Vagina (tissue), 2 donors: ENCODE results near the gene SPTSSB.

Experiments used
- POLR2A ChIP-seq, 2 donors: fragments of 450-650 bp; IDR thresholded peaks; one replicate each; pipeline ENCODE4 v1.6.1; 2017; ENCODE audit warnings: antibody characterized with exemption in 2 of 2, mild to moderate bottlenecking in 2 of 2, moderate library complexity in 2 of 2
- POLR2AphosphoS5 ChIP-seq, 2 donors: sonication (generic); formaldehyde crosslinking; IDR thresholded peaks; one replicate each; pipeline ENCODE4 v1.9.0; 2017; ENCODE audit warnings: antibody characterized with exemption in 2 of 2, mild to moderate bottlenecking in 2 of 2, low read depth in 1 of 2; ENCODE audit not compliant: insufficient read depth in 1 of 2
- TF ChIP-seq, protein P1 (sequence below), 3 experiments: fragments of 450-650 bp in 2 of 3; fragments of 200-600 bp in 1 of 3; sonication (generic) in 1 of 3; IDR thresholded peaks; one replicate each; pipeline ENCODE4 v1.5.1; 2017 to 2019; ENCODE audit warnings: antibody characterized with exemption in 3 of 3, mild to moderate bottlenecking in 2 of 3, moderate library complexity in 2 of 3

DNA sequence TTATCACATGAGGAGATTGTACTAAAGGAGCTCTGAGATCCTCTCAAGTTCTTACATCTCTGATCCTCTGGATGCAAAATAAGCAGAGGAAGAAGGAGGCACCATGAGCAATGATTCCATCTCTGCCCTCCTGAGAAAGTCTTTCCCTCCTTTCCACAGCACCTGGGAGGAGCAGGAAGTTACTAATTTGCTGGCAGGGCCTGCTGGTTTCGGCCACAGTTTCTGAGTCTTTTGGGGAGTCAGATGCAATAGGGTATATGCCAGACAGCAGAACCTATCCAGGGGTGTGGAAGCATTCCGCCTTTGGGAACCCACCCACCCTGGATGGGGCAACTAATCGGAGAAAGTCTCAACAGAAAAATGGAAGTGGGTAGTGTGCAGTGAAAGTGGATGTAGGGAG, 38.5 kb upstream of the SPTSSB start:
- TF ChIP-seq, protein P1, sequence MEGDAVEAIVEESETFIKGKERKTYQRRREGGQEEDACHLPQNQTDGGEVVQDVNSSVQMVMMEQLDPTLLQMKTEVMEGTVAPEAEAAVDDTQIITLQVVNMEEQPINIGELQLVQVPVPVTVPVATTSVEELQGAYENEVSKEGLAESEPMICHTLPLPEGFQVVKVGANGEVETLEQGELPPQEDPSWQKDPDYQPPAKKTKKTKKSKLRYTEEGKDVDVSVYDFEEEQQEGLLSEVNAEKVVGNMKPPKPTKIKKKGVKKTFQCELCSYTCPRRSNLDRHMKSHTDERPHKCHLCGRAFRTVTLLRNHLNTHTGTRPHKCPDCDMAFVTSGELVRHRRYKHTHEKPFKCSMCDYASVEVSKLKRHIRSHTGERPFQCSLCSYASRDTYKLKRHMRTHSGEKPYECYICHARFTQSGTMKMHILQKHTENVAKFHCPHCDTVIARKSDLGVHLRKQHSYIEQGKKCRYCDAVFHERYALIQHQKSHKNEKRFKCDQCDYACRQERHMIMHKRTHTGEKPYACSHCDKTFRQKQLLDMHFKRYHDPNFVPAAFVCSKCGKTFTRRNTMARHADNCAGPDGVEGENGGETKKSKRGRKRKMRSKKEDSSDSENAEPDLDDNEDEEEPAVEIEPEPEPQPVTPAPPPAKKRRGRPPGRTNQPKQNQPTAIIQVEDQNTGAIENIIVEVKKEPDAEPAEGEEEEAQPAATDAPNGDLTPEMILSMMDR (IDR thresholded peaks at IDR 0.05) = no peak
- no peak for TF ChIP-seq POLR2A (IDR thresholded peaks at IDR 0.05)
- TF ChIP-seq POLR2AphosphoS5 (IDR thresholded peaks at IDR 0.05; ENCODE audit: insufficient read depth in 1 of 2, low read depth in 1 of 2) = no peak
